Measurements from ENCODE around the gene TMEFF1. TPM values are rescaled to one million over a fixed set of nuclear protein-coding genes. Genes with fewer than 3 reads are reported as not detected.

The TMEFF1 gene
- total RNA-seq, 1 experiment from 2014 or later = 0.61 TPM

- DNase-seq (ENCODE audit: low read depth) = no peak
Observed at GRCh38 chr9:100600521-100601079, 127.7 kb downstream of the TMEFF1 start.

GRCh38 chr9:100601216-100601615, 128.3 kb downstream of the TMEFF1 start:
- peak; percentile 55 for DNase-seq (ENCODE audit: low read depth)

GRCh38 chr9:100602342-100602801, 129.4 kb downstream of the TMEFF1 start:
- peak; percentile 53 for DNase-seq (ENCODE audit: low read depth)

DNA sequence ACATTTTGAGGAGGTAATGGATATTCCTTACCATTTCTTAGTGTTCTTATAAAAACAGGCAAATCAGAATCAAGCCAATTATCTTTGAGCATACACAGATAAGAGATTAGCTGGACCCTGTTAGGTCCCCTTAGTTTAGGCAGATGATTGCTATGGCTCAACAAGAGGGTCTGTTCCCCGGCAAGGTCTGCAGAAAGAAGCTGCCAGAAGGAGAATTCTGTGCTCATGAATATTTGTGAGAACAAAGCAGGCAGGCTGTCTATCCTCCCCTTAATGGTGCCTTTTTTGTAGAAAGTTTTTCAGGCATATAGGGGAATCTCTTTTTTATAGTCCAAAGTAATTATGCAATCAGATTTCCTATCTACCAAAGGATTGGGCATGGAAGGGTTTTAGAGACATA, 132.5 kb downstream of the TMEFF1 start:
- DNase-seq (ENCODE audit: low read depth) = no peak

DNA sequence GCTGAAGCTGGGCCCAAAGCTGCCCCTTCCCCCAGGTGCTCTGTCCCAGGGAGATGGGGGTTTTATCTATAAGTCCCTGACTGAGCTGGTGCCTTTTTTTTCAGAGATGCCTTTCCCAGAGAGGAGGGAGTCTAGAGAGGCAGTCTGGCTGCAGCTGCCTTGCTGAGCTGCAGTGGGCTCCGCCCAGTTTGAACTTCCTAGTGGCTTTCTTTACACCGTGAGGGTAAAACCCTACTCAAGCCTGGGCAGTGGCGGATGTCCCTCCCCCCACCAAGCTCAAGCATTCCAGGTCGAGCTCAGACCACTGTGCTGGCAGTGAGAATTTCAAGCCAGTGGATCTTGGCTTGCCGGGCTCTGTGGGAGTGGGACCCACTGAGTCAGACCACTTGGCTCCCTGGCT, 146.2 kb downstream of the TMEFF1 start:
- peak; percentile 17 for DNase-seq (ENCODE audit: low read depth)

- DNase-seq (ENCODE audit: low read depth) = no peak
Observed at GRCh38 chr9:100619665-100620064, 146.7 kb downstream of the TMEFF1 start.

GRCh38 chr9:100623969-100624368, 151.0 kb downstream of the TMEFF1 start:
- no peak for DNase-seq (ENCODE audit: low read depth)

- no peak for DNase-seq (ENCODE audit: low read depth)
Observed at GRCh38 chr9:100626949-100627348, 154.0 kb downstream of the TMEFF1 start.

Other genes starting within 250 kb of the TMEFF1 start
- gene TEX10, start 120.2 kb upstream of the TMEFF1 start, total RNA-seq (2014; rRNA removed; shearing (Covaris generic)) = 81.5 and 92.8 TPM in 2 replicates
- 126 TPM in 2 replicates for gene MSANTD3, start 46.0 kb upstream of the TMEFF1 start, total RNA-seq (2014; rRNA removed; shearing (Covaris generic))
- gene CAVIN4, start 104.9 kb downstream of the TMEFF1 start, total RNA-seq (2014; rRNA removed; shearing (Covaris generic)) = 0.45 and 0.80 TPM in 2 replicates